Mucosa of stomach (tissue), 1 donor: ENCODE results near the gene STARD9.
"Not testable (repeated sequence)": the region's sequence is repeated elsewhere in the genome, so short reads cannot be mapped to it uniquely, and the experiment has no call there.

Source experiments
- H3K27me3 ChIP-seq: one replicate; pipeline ENCODE4 v1.7.0; 2013; ENCODE audit warnings: mild to moderate bottlenecking, low read length; ENCODE audit not compliant: control insufficient read depth, insufficient read depth
- H3K36me3 ChIP-seq: one replicate; pipeline ENCODE4 v1.7.0; 2013; ENCODE audit warnings: low read length; ENCODE audit not compliant: control insufficient read depth, insufficient read depth
- H3K4me1 ChIP-seq: one replicate; pipeline ENCODE4 v1.7.0; 2013; ENCODE audit warnings: mild to moderate bottlenecking, low read length; ENCODE audit not compliant: control insufficient read depth, insufficient read depth
- H3K4me3 ChIP-seq: one replicate; pipeline ENCODE4 v1.7.0; 2013; ENCODE audit warnings: low read length
- H3K9ac ChIP-seq: one replicate; pipeline ENCODE4 v1.7.0; 2013; ENCODE audit warnings: mild to moderate bottlenecking, low read length, moderate library complexity
- H3K9me3 ChIP-seq: one replicate; pipeline ENCODE4 v1.7.0; 2013; ENCODE audit warnings: mild to moderate bottlenecking, low read length, moderate library complexity; ENCODE audit not compliant: control insufficient read depth
- donor health status: Pancreatic carcinoma.

STARD9 gene

GRCh38 chr15:42737529-42738328, 162.3 kb downstream of the STARD9 start:
- Histone ChIP-seq H3K36me3 (peaks cover 3% of the 10 kb centered on the region), H3K9me3 (no peaks in the 10 kb centered on the region), H3K9ac (peak overlapping the region; percentile 86), H3K27me3 (no peaks in the 10 kb centered on the region), H3K4me1 (peaks cover 11% of the 10 kb centered on the region), H3K4me3 (peak overlapping the region; percentile 74)

- H3K4me3 ChIP-seq: no peak overlapping the region
- H3K27me3 ChIP-seq: no peaks in the 10 kb centered on the region
- no peaks in the 10 kb centered on the region for H3K9me3 ChIP-seq
- no peak overlapping the region for H3K9ac ChIP-seq
- H3K4me1 ChIP-seq: peaks cover 4% of the 10 kb centered on the region
- no peaks in the 10 kb centered on the region for H3K36me3 ChIP-seq
These were observed 166.3 kb downstream of the STARD9 start for GRCh38 chr15:42741710-42742109.

- H3K4me3 ChIP-seq: no peak overlapping the region
- H3K36me3 ChIP-seq: no peaks in the 10 kb centered on the region
- H3K27me3 ChIP-seq: no peaks in the 10 kb centered on the region
- H3K9me3 ChIP-seq: no peaks in the 10 kb centered on the region
- H3K9ac ChIP-seq: no peak overlapping the region
- peaks cover 4% of the 10 kb centered on the region for H3K4me1 ChIP-seq
These were observed 166.7 kb downstream of the STARD9 start for GRCh38 chr15:42742149-42742548.

- no peak overlapping the region for H3K9ac ChIP-seq
- H3K4me3 ChIP-seq: no peak overlapping the region
- no peaks in the 10 kb centered on the region for H3K9me3 ChIP-seq
- no peaks in the 10 kb centered on the region for H3K4me1 ChIP-seq
- no peaks in the 10 kb centered on the region for H3K27me3 ChIP-seq
- H3K36me3 ChIP-seq: no peaks in the 10 kb centered on the region
These were observed 168.8 kb downstream of the STARD9 start for GRCh38 chr15:42744195-42744594.

- H3K9me3 ChIP-seq: no peaks in the 10 kb centered on the region
- no peaks in the 10 kb centered on the region for H3K27me3 ChIP-seq
- H3K36me3 ChIP-seq: no peaks in the 10 kb centered on the region
- H3K4me3 ChIP-seq: no peak overlapping the region
- H3K4me1 ChIP-seq: no peaks in the 10 kb centered on the region
- no peak overlapping the region for H3K9ac ChIP-seq
These were observed 173.9 kb downstream of the STARD9 start for GRCh38 chr15:42749266-42749665.

GRCh38 chr15:42750306-42750705, 174.9 kb downstream of the STARD9 start:
- H3K9me3 ChIP-seq: no peaks in the 10 kb centered on the region
- H3K4me3 ChIP-seq: no peak overlapping the region
- H3K36me3 ChIP-seq: no peaks in the 10 kb centered on the region
- no peaks in the 10 kb centered on the region for H3K27me3 ChIP-seq
- no peaks in the 10 kb centered on the region for H3K4me1 ChIP-seq
- no peak overlapping the region for H3K9ac ChIP-seq

GRCh38 chr15:42759093-42759492, 183.7 kb downstream of the STARD9 start:
- H3K27me3 ChIP-seq: no peaks in the 10 kb centered on the region
- H3K4me3 ChIP-seq: no peak overlapping the region
- H3K36me3 ChIP-seq: no peaks in the 10 kb centered on the region
- no peak overlapping the region for H3K9ac ChIP-seq
- no peaks in the 10 kb centered on the region for H3K4me1 ChIP-seq
- no peaks in the 10 kb centered on the region for H3K9me3 ChIP-seq

GRCh38 chr15:42760759-42761158, 185.4 kb downstream of the STARD9 start:
- no peaks in the 10 kb centered on the region for H3K4me1 ChIP-seq
- no peak overlapping the region for H3K4me3 ChIP-seq
- no peak overlapping the region for H3K9ac ChIP-seq
- no peaks in the 10 kb centered on the region for H3K9me3 ChIP-seq
- H3K36me3 ChIP-seq: no peaks in the 10 kb centered on the region
- H3K27me3 ChIP-seq: no peaks in the 10 kb centered on the region

- not testable (repeated sequence) for H3K36me3 ChIP-seq, H3K9me3 ChIP-seq
These were observed 186.4 kb downstream of the STARD9 start for GRCh38 chr15:42761813-42762212.

GRCh38 chr15:42764154-42764731, 188.8 kb downstream of the STARD9 start:
- H3K4me3 ChIP-seq, H3K9ac ChIP-seq: not testable (repeated sequence)

More at GRCh38 chr15:42761813-42762212, 186.4 kb downstream of the STARD9 start:
- H3K4me3 ChIP-seq, H3K27me3 ChIP-seq, H3K4me1 ChIP-seq, H3K9ac ChIP-seq: not testable (repeated sequence)

GRCh38 chr15:42766109-42766508, 190.7 kb downstream of the STARD9 start:
- H3K27me3 ChIP-seq, H3K4me3 ChIP-seq, H3K9ac ChIP-seq, H3K9me3 ChIP-seq, H3K4me1 ChIP-seq, H3K36me3 ChIP-seq: not testable (repeated sequence)

More at GRCh38 chr15:42764154-42764731, 188.8 kb downstream of the STARD9 start:
- not testable (repeated sequence) for H3K27me3 ChIP-seq, H3K4me1 ChIP-seq, H3K9me3 ChIP-seq, H3K36me3 ChIP-seq
